OCI-LY1 (cell line): Measurements from ENCODE around the gene MUC5AC.

Source experiments
- H2AFZ ChIP-seq: fragments of 200-600 bp; sonication (generic), shearing (Covaris generic); 2 replicates; pipeline ENCODE4 v1.6.0; 2014; ENCODE audit warnings: antibody characterized with exemption, mild to moderate bottlenecking, low read length
- H3F3A ChIP-seq: fragments of 200-600 bp; sonication (generic), shearing (Covaris generic); 2 replicates; pipeline ENCODE4 v1.6.0; 2014; ENCODE audit warnings: mild to moderate bottlenecking, antibody characterized with exemption, low read length, moderate library complexity; ENCODE audit not compliant: insufficient read depth
- H3K27ac ChIP-seq: fragments of 200-600 bp; sonication (generic); 2 replicates; pipeline ENCODE4 v1.5.1; 2014; ENCODE audit warnings: low read length, mixed run types, mild to moderate bottlenecking, low read depth; ENCODE audit not compliant: poor library complexity, severe bottlenecking
- H3K27me3 ChIP-seq: fragments of 200-600 bp; sonication (generic); 2 replicates; pipeline ENCODE4 v1.6.0; 2014; ENCODE audit warnings: antibody characterized with exemption, mild to moderate bottlenecking, low read length, moderate library complexity; ENCODE audit not compliant: insufficient read depth
- H3K36me3 ChIP-seq: fragments of 200-600 bp; sonication (generic); 2 replicates; pipeline ENCODE4 v1.6.1; 2014; ENCODE audit warnings: mild to moderate bottlenecking, antibody characterized with exemption, low read length, moderate library complexity, mixed read lengths; ENCODE audit not compliant: insufficient read depth
- H3K4me1 ChIP-seq: fragments of 200-600 bp; sonication (generic); 2 replicates; pipeline ENCODE4 v1.5.1; 2014; ENCODE audit warnings: mild to moderate bottlenecking, low read length, moderate library complexity; ENCODE audit not compliant: insufficient read depth, severe bottlenecking
- H3K4me2 ChIP-seq: fragments of 200-600 bp; sonication (generic), shearing (Covaris generic); 2 replicates; pipeline ENCODE4 v1.6.1; 2014; ENCODE audit warnings: low read length
- H3K4me3 ChIP-seq: fragments of 200-600 bp; sonication (generic); 2 replicates; pipeline ENCODE4 v1.5.1; 2014; ENCODE audit warnings: low read length, low read depth, mild to moderate bottlenecking, mixed read lengths; ENCODE audit not compliant: poor library complexity, severe bottlenecking
- H3K79me2 ChIP-seq: fragments of 200-600 bp; shearing (Covaris generic); 2 replicates; pipeline ENCODE4 v1.6.1; 2016; ENCODE audit warnings: mixed run types, low read length, mixed read lengths; ENCODE audit not compliant: insufficient read depth
- H3K9ac ChIP-seq: fragments of 200-600 bp; sonication (generic), shearing (Covaris generic); 2 replicates; pipeline ENCODE4 v1.6.1; 2014; ENCODE audit warnings: mild to moderate bottlenecking, low read length, mixed read lengths
- H3K9me2 ChIP-seq: fragments of 200-600 bp; sonication (generic), shearing (Covaris generic); 2 replicates; pipeline ENCODE4 v1.6.1; 2014; ENCODE audit warnings: low read depth, mild to moderate bottlenecking, low read length, mixed read lengths
- H3K9me3 ChIP-seq: fragments of 200-600 bp; shearing (Covaris generic); 2 replicates; pipeline ENCODE4 v1.6.1; 2014; ENCODE audit warnings: low read length, mixed read lengths
- H4K20me1 ChIP-seq: fragments of 200-600 bp; sonication (generic), shearing (Covaris generic); 2 replicates; pipeline ENCODE4 v1.6.0; 2016; ENCODE audit warnings: mild to moderate bottlenecking, low read length; ENCODE audit not compliant: insufficient read depth
- CTCF ChIP-seq: fragments of 200-600 bp; sonication (generic), shearing (Covaris generic); IDR thresholded peaks from 2 replicates; pipeline ENCODE4 v1.5.1; 2017; ENCODE audit warnings: mild to moderate bottlenecking, antibody characterized with exemption, low read length, moderate library complexity, mixed read lengths
- EZH2 ChIP-seq: fragments of 200-600 bp; sonication (generic), shearing (Covaris generic); IDR thresholded peaks from 2 replicates; pipeline ENCODE4 v1.8.0; 2017; ENCODE audit warnings: borderline replicate concordance, mixed run types, mild to moderate bottlenecking, antibody characterized with exemption, low read length, moderate library complexity, mixed read lengths

The MUC5AC gene

GRCh38 chr11:1220941-1221721 lies 63.4 kb downstream of the MUC5AC start:
- H3K4me3 ChIP-seq: no peak overlapping the region
- H3K4me1 ChIP-seq: no peaks in the 10 kb centered on the region
- H4K20me1 ChIP-seq: no peaks in the 10 kb centered on the region
- no peak overlapping the region for H3K27ac ChIP-seq
- no peaks in the 10 kb centered on the region for H3F3A ChIP-seq
- no peak overlapping the region for H2AFZ ChIP-seq
- no peaks in the 10 kb centered on the region for H3K9me3 ChIP-seq
- no peak overlapping the region for H3K9ac ChIP-seq
- no peaks in the 10 kb centered on the region for H3K27me3 ChIP-seq
- H3K36me3 ChIP-seq: no peaks in the 10 kb centered on the region
- no peak for TF ChIP-seq CTCF
- TF ChIP-seq EZH2: no peak
- H3K9me2 ChIP-seq: no peaks in the 10 kb centered on the region
- no peak overlapping the region for H3K4me2 ChIP-seq
- H3K79me2 ChIP-seq: no peaks in the 10 kb centered on the region

DNA sequence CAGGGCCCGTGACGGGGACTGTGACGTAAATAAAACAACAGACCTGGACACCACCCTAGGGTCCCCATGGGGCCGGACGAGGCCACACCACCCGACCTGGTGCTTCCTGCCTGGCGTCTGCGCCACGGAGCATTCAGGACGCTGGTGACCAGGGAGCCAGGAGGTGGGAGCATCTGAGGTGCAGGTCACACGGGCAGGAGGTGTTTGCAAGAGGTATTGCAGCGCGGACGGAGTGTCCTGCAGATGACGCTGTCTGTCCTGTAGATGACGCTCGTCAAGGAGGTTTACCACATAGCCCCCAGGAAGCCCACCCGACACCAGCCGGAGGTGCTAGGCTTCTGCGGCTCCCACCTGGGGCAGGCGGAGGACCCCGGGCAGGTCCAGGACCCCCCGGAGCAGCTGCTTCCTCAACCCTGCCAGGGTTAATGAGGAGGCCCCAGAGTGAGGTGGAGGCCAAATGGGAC lies 64.1 kb downstream of the MUC5AC start:
- Histone ChIP-seq H3K4me2 (no peak overlapping the region), H3K4me1 (no peaks in the 10 kb centered on the region), H2AFZ (no peak overlapping the region), H3K27me3 (no peaks in the 10 kb centered on the region), H3K9ac (no peak overlapping the region), H3F3A (no peaks in the 10 kb centered on the region), H3K9me3 (no peaks in the 10 kb centered on the region), H3K4me3 (no peak overlapping the region), H3K9me2 (no peaks in the 10 kb centered on the region), H4K20me1 (no peaks in the 10 kb centered on the region), H3K79me2 (no peaks in the 10 kb centered on the region), H3K36me3 (no peaks in the 10 kb centered on the region), H3K27ac (no peak overlapping the region)
- TF ChIP-seq CTCF (no peak), EZH2 (no peak)

DNA sequence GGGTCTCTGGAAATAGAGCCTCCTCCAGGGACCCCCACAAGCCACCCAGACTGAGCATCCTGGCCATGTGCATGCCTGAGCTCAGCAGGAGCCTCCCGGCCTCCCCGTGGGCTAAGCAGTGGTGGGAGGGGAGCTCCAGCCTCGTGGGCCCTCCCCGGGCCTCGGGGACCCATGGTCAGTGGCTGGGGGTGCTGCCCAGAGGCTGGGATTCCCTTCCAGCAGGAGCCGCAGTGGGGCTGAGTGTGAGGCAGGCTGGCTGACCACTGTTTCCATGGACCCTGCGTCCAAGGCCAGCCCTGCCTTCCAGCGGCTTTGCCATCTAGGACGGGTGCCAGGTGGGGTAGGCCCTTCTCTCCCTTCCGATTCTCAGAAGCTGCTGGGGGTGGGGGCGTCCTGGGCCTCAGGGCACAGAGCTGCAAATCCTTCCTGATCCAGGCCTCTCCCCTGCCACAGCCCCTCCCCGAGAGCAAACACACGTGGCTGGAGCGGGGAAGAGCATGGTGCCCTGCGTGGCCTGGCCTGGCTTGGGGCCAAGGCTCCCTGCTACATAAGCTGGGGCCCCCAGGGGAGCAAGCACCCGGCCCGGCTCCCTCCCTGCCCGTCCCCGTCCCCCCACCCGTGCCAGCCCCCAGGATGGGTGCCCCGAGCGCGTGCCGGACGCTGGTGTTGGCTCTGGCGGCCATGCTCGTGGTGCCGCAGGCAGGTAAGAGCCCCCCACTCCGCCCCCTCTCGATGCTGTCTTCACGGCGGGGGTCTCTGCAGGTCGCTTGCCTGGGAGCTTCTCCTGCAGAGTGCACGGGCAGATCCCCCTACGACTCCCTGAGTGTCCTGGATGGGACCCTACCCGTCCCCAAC lies 65.0 kb downstream of the MUC5AC start, which contains the start of gene MUC5B:
Gene MUC5B (plus strand): TSS at position 576 of the 855 bp plus-strand sequence. CDS start 58 bp downstream, at position 634.
- H3K4me3 ChIP-seq: no peak within 1 kb of the TSS
- no peaks in the 10 kb centered on the region for H3K9me2 ChIP-seq
- H4K20me1 ChIP-seq: no peaks in the 10 kb centered on the region
- H3K4me1 ChIP-seq: no peaks in the 10 kb centered on the region
- no peak within 1 kb of the TSS for H3K4me2 ChIP-seq
- TF ChIP-seq CTCF (no peak), EZH2 (no peak)
- no peaks in the 10 kb centered on the region for H3K79me2 ChIP-seq
- H2AFZ ChIP-seq: no peak within 1 kb of the TSS
- H3K9me3 ChIP-seq: no peaks in the 10 kb centered on the region
- no peak within 1 kb of the TSS for H3K27ac ChIP-seq
- no peaks in the 10 kb centered on the region for H3F3A ChIP-seq
- no peak within 1 kb of the TSS for H3K9ac ChIP-seq
- no peaks in the 10 kb centered on the region for H3K27me3 ChIP-seq
- no peaks in the 10 kb centered on the region for H3K36me3 ChIP-seq
